NOMO-1 treated with DMSO at 0.1 percent for 48 hours (cell line): ENCODE measurements around the gene FAM20A.
"Not testable (repeated sequence)": the region's sequence is repeated elsewhere in the genome, so short reads cannot be mapped to it uniquely, and the experiment has no call there.

ENCODE experiments used
- DNase-seq: peaks from one replicate; lab custom pipeline; 2025; ENCODE audit not compliant: unreplicated experiment; lab: John Stamatoyannopoulos, UW

Gene FAM20A

GRCh38 chr17:68532826-68533225 lies 68.3 kb downstream of the FAM20A start:
- DNase-seq, result no peak

- DNase-seq, result no peak
Observed at GRCh38 chr17:68531252-68531651, 69.9 kb downstream of the FAM20A start.

- DNase-seq, result no peak
Observed at GRCh38 chr17:68527314-68527713, 73.9 kb downstream of the FAM20A start.

- no peak for DNase-seq
Observed at GRCh38 chr17:68526548-68526947, 74.6 kb downstream of the FAM20A start.

GRCh38 chr17:68522266-68522665 lies 78.9 kb downstream of the FAM20A start:
- no peak for DNase-seq

GRCh38 chr17:68519911-68520310 lies 81.3 kb downstream of the FAM20A start:
- DNase-seq, result no peak

- not testable (repeated sequence) for DNase-seq
Observed at GRCh38 chr17:68519051-68519450, 82.1 kb downstream of the FAM20A start.

- DNase-seq, result no peak
Observed at GRCh38 chr17:68518063-68518815, 82.9 kb downstream of the FAM20A start.

- not testable (repeated sequence) for DNase-seq
Observed at GRCh38 chr17:68517605-68518004, 83.6 kb downstream of the FAM20A start.

GRCh38 chr17:68516732-68517131 lies 84.4 kb downstream of the FAM20A start:
- DNase-seq, result no peak

- no peak for DNase-seq
Observed at GRCh38 chr17:68514831-68515635, 86.1 kb downstream of the FAM20A start.

GRCh38 chr17:68513932-68514331 lies 87.2 kb downstream of the FAM20A start:
- DNase-seq, result no peak

GRCh38 chr17:68512960-68513474 lies 88.2 kb downstream of the FAM20A start:
- no peak for DNase-seq

GRCh38 chr17:68512247-68512959 lies 88.8 kb downstream of the FAM20A start, which contains the start of gene PRKAR1A:
TSS of gene PRKAR1A (plus strand) at chr17:68512430. CDS start at chr17:68515400, 2,970 bp downstream.
- peak; percentile 86 for DNase-seq

- peak; percentile 58 for DNase-seq
Observed at GRCh38 chr17:68511671-68512246, 89.4 kb downstream of the FAM20A start.

GRCh38 chr17:68511254-68511670 lies 89.9 kb downstream of the FAM20A start:
- no peak for DNase-seq

- DNase-seq, result peak; percentile 43
Observed at GRCh38 chr17:68509141-68510057, 91.8 kb downstream of the FAM20A start.

GRCh38 chr17:68507576-68507975 lies 93.6 kb downstream of the FAM20A start:
- no peak for DNase-seq

- peak; percentile 31 for DNase-seq
Observed at GRCh38 chr17:68505951-68506350, 95.2 kb downstream of the FAM20A start.

GRCh38 chr17:68501074-68501473 lies 100.1 kb downstream of the FAM20A start:
- DNase-seq, result no peak
